Globus pallidus (tissue), 1 donor: Measurements from ENCODE around the gene PGAP3.

Source experiments
- DNase-seq: peaks from one replicate; pipeline ENCODE4 v3.0.0-alpha.2; 2015; ENCODE audit warnings: low spot score

PGAP3 gene

GRCh38 chr17:39639043-39639442, 48.8 kb downstream of the PGAP3 start:
- no peak for DNase-seq

GRCh38 chr17:39638317-39638716, 49.5 kb downstream of the PGAP3 start:
- DNase-seq: no peak

GRCh38 chr17:39636927-39637736, 50.7 kb downstream of the PGAP3 start, which contains the start of gene STARD3:
Gene STARD3, plus strand, starts transcription at chr17:39637144. Its CDS starts 16,388 bp downstream, at chr17:39653532.
- peak; percentile 90 for DNase-seq

GRCh38 chr17:39636587-39636926, 51.3 kb downstream of the PGAP3 start:
- no peak for DNase-seq

- no peak for DNase-seq
Measured at GRCh38 chr17:39635614-39636176, 52.2 kb downstream of the PGAP3 start.

- peak; percentile 60 for DNase-seq
Measured at GRCh38 chr17:39634384-39634871, 53.4 kb downstream of the PGAP3 start.

- no peak for DNase-seq
Measured at GRCh38 chr17:39633570-39634183, 54.2 kb downstream of the PGAP3 start.

GRCh38 chr17:39632153-39632941, 55.5 kb downstream of the PGAP3 start:
- DNase-seq: peak; percentile 84

GRCh38 chr17:39631403-39631802, 56.5 kb downstream of the PGAP3 start:
- DNase-seq: no peak

- DNase-seq: no peak
Measured at GRCh38 chr17:39629898-39630297, 58.0 kb downstream of the PGAP3 start.

GRCh38 chr17:39629494-39629880, 58.4 kb downstream of the PGAP3 start:
- no peak for DNase-seq

- DNase-seq: no peak
Measured at GRCh38 chr17:39628655-39629493, 59.0 kb downstream of the PGAP3 start.

GRCh38 chr17:39627712-39628516, 59.9 kb downstream of the PGAP3 start:
- DNase-seq: no peak

GRCh38 chr17:39627047-39627711, 60.7 kb downstream of the PGAP3 start:
- no peak for DNase-seq

- DNase-seq: no peak
Measured at GRCh38 chr17:39626171-39627046, 61.4 kb downstream of the PGAP3 start, which contains the start of gene PPP1R1B. Gene PPP1R1B, plus strand, starts transcription at chr17:39626952. Its CDS starts 441 bp downstream, at chr17:39627393.

GRCh38 chr17:39625198-39625785, 62.6 kb downstream of the PGAP3 start:
- DNase-seq: no peak

- no peak for DNase-seq
Measured at GRCh38 chr17:39624313-39624712, 63.5 kb downstream of the PGAP3 start.

- DNase-seq: peak; percentile 76
Measured at GRCh38 chr17:39623356-39623950, 64.4 kb downstream of the PGAP3 start.
